H1 (cell line): ENCODE measurements around the gene WDR49. TPM values are rescaled to one million over a fixed set of nuclear protein-coding genes. Genes with fewer than 3 reads are reported as not detected.

ENCODE experiments used
- ASH2L ChIP-seq: fragments of 200-600, 300-600 bp; sonication (generic); IDR thresholded peaks from one replicate; pipeline ENCODE4 v1.7.1; 2017; ENCODE audit warnings: low read length
- ATF2 ChIP-seq: IDR thresholded peaks from 2 replicates; pipeline ENCODE4 v1.6.1; 2012; ENCODE audit warnings: low read length, inconsistent platforms
- CBX5 ChIP-seq: fragments of 300-800, 300-1000 bp; sonication (generic); IDR thresholded peaks from 2 replicates; pipeline ENCODE4 v1.7.1; 2016; ENCODE audit warnings: antibody characterized with exemption, low read length, low read depth
- EGR1 ChIP-seq: IDR thresholded peaks from 2 replicates; pipeline ENCODE4 v1.6.1; 2011; ENCODE audit warnings: low read depth, low read length, borderline replicate concordance
- HDAC2 ChIP-seq, 2 experiments: fragments of 300-600 bp in 1 of 2; sonication (generic) in 1 of 2; IDR thresholded peaks; 2 replicates each; pipeline ENCODE4 v1.6.1; 2011 to 2012; ENCODE audit warnings: low read depth in 2 of 2, low read length in 2 of 2, mild to moderate bottlenecking in 2 of 2, moderate library complexity in 2 of 2, borderline replicate concordance in 1 of 2, inconsistent platforms in 1 of 2
- KDM4A ChIP-seq: IDR thresholded peaks from one replicate; pipeline ENCODE4 v1.7.1; 2012; ENCODE audit warnings: low read depth, mild to moderate bottlenecking, moderate library complexity, low read length, inconsistent platforms; ENCODE audit not compliant: severe bottlenecking
- MAFK ChIP-seq: IDR thresholded peaks from 2 replicates; pipeline ENCODE4 v1.6.1; 2012; ENCODE audit warnings: low read depth, mild to moderate bottlenecking, improper control_type of control experiment, low read length
- POLR2A ChIP-seq, 2 experiments: IDR thresholded peaks; 1 replicate in 1 of 2; 2 replicates in 1 of 2; pipeline ENCODE4 v1.6.1; 2011; ENCODE audit warnings: low read depth in 2 of 2, low read length in 2 of 2, mild to moderate bottlenecking in 2 of 2; ENCODE audit errors: control extremely low read depth in 1 of 2
- POU5F1 ChIP-seq: IDR thresholded peaks from 2 replicates; pipeline ENCODE4 v1.6.1; 2011; ENCODE audit warnings: low read depth, mild to moderate bottlenecking, low read length, moderate library complexity
- polyA plus RNA-seq, 7 experiments: library from polyadenylated mRNA; depleted of rRNA in 3 of 7; stranded (reverse) in 5 of 7; unstranded in 2 of 7; fragments of >200 nt in 5 of 7; fragments of 200-250 nt in 2 of 7; gene quantifications; 1 replicate in 5 of 7; 2 replicates in 1 of 7; 4 replicates in 1 of 7; pipeline versions ENCODE4 v1.2.1 to v1.2.3, GENCODE V29; 2011 to 2013; ENCODE audit warnings: missing spikeins in 2 of 7, mixed read lengths in 2 of 7
- total RNA-seq: library from RNA; stranded (reverse); fragmentation: NEBNext Ultra II Directional; extraction: Animal tissue kit (Norgen Biotek cat#: 25700); gene quantifications from 2 replicates; pipeline ENCODE4 v1.2.1, GENCODE V29; 2021

Gene WDR49
- total and polyA plus RNA-seq, 2 of the 8 experiments (the other 6 are each of a cell fraction or from before 2014, with no cell fraction given): 0.50 to 1.7 TPM

GRCh38 chr3:167502401-167502800 lies 151.3 kb downstream of the WDR49 start (continued):
- TF ChIP-seq ATF2 (no peak), MAFK (no peak), KDM4A (no peak), POU5F1 (no peak), HDAC2 (IDR thresholded peaks at IDR 0.05; ENCODE audit: borderline replicate concordance in 1 of 2, low read depth in 2 of 2, low read length in 2 of 2) (no peak), EGR1 (no peak), ASH2L (no peak), POLR2A (IDR thresholded peaks at IDR 0.05; ENCODE audit: control extremely low read depth in 1 of 2, low read depth in 2 of 2, low read length in 2 of 2) (no peak), CBX5 (no peak)
